Measurements from ENCODE around the gene ERCC6. TPM values are rescaled to one million over a fixed set of nuclear protein-coding genes. Genes with fewer than 3 reads are reported as not detected.

Gene ERCC6
- total and polyA plus RNA-seq, 10 of the 15 experiments (the other 5 are each of a cell fraction or from before 2014, with no cell fraction given), result 4.3 to 15.6 (median 7.8) TPM

DNA sequence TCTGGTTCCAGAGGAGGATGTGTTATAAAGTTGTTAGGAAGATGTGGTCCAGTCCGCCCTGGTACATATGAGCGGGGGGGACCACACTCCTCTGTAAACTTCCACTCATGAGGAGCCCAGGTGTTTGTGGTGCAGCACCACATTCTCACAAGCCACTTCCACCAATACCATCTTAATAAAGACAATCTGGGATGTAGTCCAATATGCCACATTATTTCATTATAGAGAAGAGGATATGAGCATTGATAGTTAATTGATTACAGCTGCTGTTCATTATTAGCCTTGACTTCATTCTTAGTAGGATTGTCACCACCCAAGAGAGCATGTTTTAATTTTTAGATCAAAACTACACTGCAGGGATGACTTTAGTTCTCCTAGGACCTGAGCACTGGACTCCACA, 40.5 kb downstream of the ERCC6 start:
- no peak for DNase-seq (ENCODE audit: low read depth, low spot score)
- BruUV-seq (replicated peaks), result no TSS peak
- no peak for FAIRE-seq
- ChIA-PET POLR2A (no interaction called here), SMC1A (ENCODE audit: uncharacterized antibody, unreplicated experiment) (no interaction called here), CTCF (interaction anchor here (6.5 kb wide), 1 partner anchor 14 kb away, joined by 54 read pairs; no protein-coding TSS in a partner anchor), RAD21 (ENCODE audit: unreplicated experiment) (no interaction called here)
- ATAC-seq, result no peak
- no peaks in the 10 kb centered on the region for H3K27me3 ChIP-seq (replicated peaks in 1 of 2; ENCODE audit: control insufficient read depth in 2 of 2, insufficient read depth in 2 of 2, low read length in 1 of 2)
- H3K4me2 ChIP-seq (ENCODE audit: control insufficient read depth, insufficient read depth), result no peak overlapping the region
- no peaks in the 10 kb centered on the region for H4K20me1 ChIP-seq (ENCODE audit: control insufficient read depth, insufficient read depth)
- H3K9me3 ChIP-seq (replicated peaks; ENCODE audit: control insufficient read depth, insufficient read depth, low read length), result no peaks in the 10 kb centered on the region
- H3K4me1 ChIP-seq (ENCODE audit: control insufficient read depth, insufficient read depth, low read length), result no peaks in the 10 kb centered on the region
- TF ChIP-seq JUNB (IDR thresholded peaks at IDR 0.05) (no peak), IRF4 (IDR thresholded peaks at IDR 0.05; ENCODE audit: low read depth, low read length) (no peak), TAF1 (IDR thresholded peaks at IDR 0.05; ENCODE audit: borderline replicate concordance, low read depth, low read length) (no peak), POLR2A (IDR thresholded peaks at IDR 0.05; ENCODE audit: low read depth, low read length) (no peak), WRNIP1 (IDR thresholded peaks at IDR 0.05; ENCODE audit: borderline replicate concordance, low read depth, low read length) (no peak), SRF (IDR thresholded peaks at IDR 0.05; ENCODE audit: low read depth in 2 of 2, low read length in 2 of 2) (no peak), TARDBP (IDR thresholded peaks at IDR 0.05; ENCODE audit: borderline replicate concordance) (no peak), MTA3 (IDR thresholded peaks at IDR 0.05; ENCODE audit: borderline replicate concordance, low read length) (no peak), LARP7 (IDR thresholded peaks at IDR 0.05) (no peak), CHD1 (IDR thresholded peaks at IDR 0.05; ENCODE audit: low read depth, low read length) (no peak), TCF7 (IDR thresholded peaks at IDR 0.05; ENCODE audit: borderline replicate concordance) (no peak), RUNX3 (IDR thresholded peaks at IDR 0.05; ENCODE audit: low read length) (no peak), MYB (IDR thresholded peaks at IDR 0.05; ENCODE audit: borderline replicate concordance, low read depth, low read length) (no peak), ETV6 (conservative IDR thresholded peaks at IDR 0.05 in 1 of 2, IDR thresholded peaks at IDR 0.05 in 1 of 2; ENCODE audit: borderline replicate concordance in 1 of 2, low read depth in 1 of 2) (no peak), BHLHE40 (IDR thresholded peaks at IDR 0.05; ENCODE audit: borderline replicate concordance in 1 of 2, low read depth in 2 of 2, low read length in 1 of 2) (no peak)
- TF ChIP-seq, protein P1, sequence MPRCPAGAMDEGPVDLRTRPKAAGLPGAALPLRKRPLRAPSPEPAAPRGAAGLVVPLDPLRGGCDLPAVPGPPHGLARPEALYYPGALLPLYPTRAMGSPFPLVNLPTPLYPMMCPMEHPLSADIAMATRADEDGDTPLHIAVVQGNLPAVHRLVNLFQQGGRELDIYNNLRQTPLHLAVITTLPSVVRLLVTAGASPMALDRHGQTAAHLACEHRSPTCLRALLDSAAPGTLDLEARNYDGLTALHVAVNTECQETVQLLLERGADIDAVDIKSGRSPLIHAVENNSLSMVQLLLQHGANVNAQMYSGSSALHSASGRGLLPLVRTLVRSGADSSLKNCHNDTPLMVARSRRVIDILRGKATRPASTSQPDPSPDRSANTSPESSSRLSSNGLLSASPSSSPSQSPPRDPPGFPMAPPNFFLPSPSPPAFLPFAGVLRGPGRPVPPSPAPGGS (IDR thresholded peaks at IDR 0.05; ENCODE audit: borderline replicate concordance, insufficient read depth, low read depth, low read length, poor library complexity, severe bottlenecking), result no peak
- no peak overlapping the region for H3K9ac ChIP-seq (ENCODE audit: control insufficient read depth, insufficient read depth, low read length)
- H3K27ac ChIP-seq (ENCODE audit: control insufficient read depth, insufficient read depth), result no peak overlapping the region
- 100% methylated on average over 2 of the region's 2 CpGs for WGBS (ENCODE audit: insufficient coverage, insufficient replicate concordance, low lambda C conversion rate, missing lambda C conversion rate)
- no peaks in the 10 kb centered on the region for H3K79me2 ChIP-seq (ENCODE audit: control insufficient read depth, insufficient read depth, low read length)
- H3K36me3 ChIP-seq (ENCODE audit: control insufficient read depth in 2 of 2, insufficient read depth in 2 of 2, low read length in 1 of 2), result peaks cover 0 to 3% of the 10 kb centered on the region in 2 experiments; a peak in 3 of 4 replicates
- no peak overlapping the region for H3K4me3 ChIP-seq
- no peak overlapping the region for H2AFZ ChIP-seq (ENCODE audit: control insufficient read depth, low read depth, low read length)
- in situ Hi-C loops (cut with MboI), result no loop called here
- intact Hi-C loops (cut with micrococcal nuclease; ENCODE audit: unreplicated experiment), result no loop called here

Measured in GM12878 (cell line).